A549 (cell line): ENCODE data around the gene HMCN1. TPM values are rescaled to one million over a fixed set of nuclear protein-coding genes. Genes with fewer than 3 reads are reported as not detected.

ENCODE experiments used
- ATAC-seq, 2 experiments: fragments of 200-7000 bp in 1 of 2; fragments of >200 bp in 1 of 2; cut with Nextera tagmentation in 1 of 2; cut with Tn5 transposase in 1 of 2; 3 replicates each; pipeline versions ENCODE4 v1.8.0 to v1.9.1; 2018 to 2020; ENCODE audit warnings: mild to moderate bottlenecking in 1 of 2, moderate library complexity in 1 of 2
- CTCF ChIA-PET: fragments of 300-600 bp; sonication (Branson Sonifier 250); formaldehyde crosslinking; extraction: SDS; loops from one replicate; lab custom pipeline; 2021; ENCODE audit warnings: antibody characterized with exemption, inconsistent platforms; lab: Yijun Ruan, JAX
- POLR2A ChIA-PET: fragments of 350-600 bp; formaldehyde crosslinking; extraction: SDS; loops from one replicate; lab custom pipeline; 2021; ENCODE audit warnings: antibody characterized with exemption, inconsistent platforms; lab: Yijun Ruan, JAX
- DNase-seq, 2 experiments: peaks; one replicate each; pipeline versions ENCODE4 v3.0.0 to v3.0.0-alpha.2; 2011 to 2016; ENCODE audit warnings: low read depth in 1 of 2, low spot score in 1 of 2
- FAIRE-seq: peaks from 2 replicates; lab custom pipeline; 2011; peaks lifted over from hg19 to GRCh38; lab: Jason Lieb, UNC
- H3K27ac ChIP-seq, 2 experiments: fragments of >200 bp; sonication (Bioruptor Twin); formaldehyde crosslinking; 3 replicates each; pipeline ENCODE4 v1.5.1; 2016 to 2017
- H3K4me1 ChIP-seq: fragments of >200 bp; sonication (Bioruptor Twin); formaldehyde crosslinking; 3 replicates; pipeline ENCODE4 v1.6.1; 2016
- H3K4me2 ChIP-seq: fragments of >200 bp; sonication (Bioruptor Twin); formaldehyde crosslinking; 3 replicates; pipeline ENCODE4 v1.6.1; 2016
- H3K4me3 ChIP-seq: fragments of >200 bp; sonication (Bioruptor Twin); formaldehyde crosslinking; 3 replicates; pipeline ENCODE4 v1.5.1; 2016
- H3K9me3 ChIP-seq: fragments of >200 bp; sonication (Bioruptor Twin); formaldehyde crosslinking; 3 replicates; pipeline ENCODE4 v1.6.1; 2016
- CHD2 ChIP-seq: fragments of 150-350 bp; IDR thresholded peaks from 2 replicates; pipeline ENCODE4 v1.6.1; 2014; ENCODE audit warnings: low read length; ENCODE audit not compliant: partially characterized antibody
- E2F6 ChIP-seq: IDR thresholded peaks from 2 replicates; pipeline ENCODE4 v1.6.1; 2012; ENCODE audit warnings: low read depth, borderline replicate concordance
- EHMT2 ChIP-seq: fragments of 200-600 bp; sonication (generic); IDR thresholded peaks from 2 replicates; pipeline ENCODE4 v1.6.1; 2016; ENCODE audit warnings: antibody characterized with exemption, low read depth, mild to moderate bottlenecking, moderate library complexity
- EP300 ChIP-seq, 2 experiments: fragments of >200 bp; sonication (Bioruptor Twin); formaldehyde crosslinking; IDR thresholded peaks; 2 replicates in 1 of 2; 3 replicates in 1 of 2; pipeline ENCODE4 v1.6.1; 2016 to 2017
- ESRRA ChIP-seq: fragments of 150-350 bp; IDR thresholded peaks from 2 replicates; pipeline ENCODE4 v1.6.1; 2014; ENCODE audit warnings: mild to moderate bottlenecking, low read length, borderline replicate concordance
- FOSB ChIP-seq: fragments of 250-450 bp; sonication (Bioruptor Pico); IDR thresholded peaks from 2 replicates; pipeline ENCODE4 v1.5.0; 2020; ENCODE audit warnings: mild to moderate bottlenecking, moderate library complexity
- GATA3 ChIP-seq: IDR thresholded peaks from 2 replicates; pipeline ENCODE4 v1.6.1; 2012; ENCODE audit warnings: borderline replicate concordance
- HMGXB4 ChIP-seq: fragments of 250-450 bp; sonication (Bioruptor Pico); IDR thresholded peaks from 2 replicates; pipeline ENCODE4 v1.5.0; 2021; ENCODE audit warnings: mild to moderate bottlenecking, moderate library complexity, borderline replicate concordance
- HOXB13 ChIP-seq: fragments of 250-450 bp; sonication (Bioruptor Pico); IDR thresholded peaks from 2 replicates; pipeline ENCODE4 v1.5.0; 2020; ENCODE audit warnings: low read depth, mild to moderate bottlenecking, moderate library complexity
- HOXB5 ChIP-seq: fragments of 250-450 bp; sonication (Bioruptor Pico); IDR thresholded peaks from 2 replicates; pipeline ENCODE4 v1.5.0; 2020; ENCODE audit warnings: mild to moderate bottlenecking, moderate library complexity
- KDM5A ChIP-seq: fragments of 200-600 bp; sonication (generic); IDR thresholded peaks from 2 replicates; pipeline ENCODE4 v1.6.1; 2016; ENCODE audit warnings: antibody characterized with exemption, mild to moderate bottlenecking
- MAX ChIP-seq: IDR thresholded peaks from 2 replicates; pipeline ENCODE4 v1.6.1; 2012
- MYC ChIP-seq: IDR thresholded peaks from 2 replicates; pipeline ENCODE4 v1.6.1; 2012; ENCODE audit warnings: mild to moderate bottlenecking, inconsistent platforms, low read length, improper control_type of control experiment, borderline replicate concordance
- NR3C1 ChIP-seq: fragments of >200 bp; sonication (Bioruptor Twin); formaldehyde crosslinking; IDR thresholded peaks from 3 replicates; pipeline ENCODE4 v1.6.1; 2017
- PBX3 ChIP-seq: IDR thresholded peaks from 2 replicates; pipeline ENCODE4 v1.6.1; 2012
- PHF8 ChIP-seq: fragments of 200-600 bp; sonication (generic); IDR thresholded peaks from 2 replicates; pipeline ENCODE4 v1.6.1; 2016; ENCODE audit warnings: low read depth, mild to moderate bottlenecking, antibody characterized with exemption, moderate library complexity, borderline replicate concordance
- RAD21 ChIP-seq, 2 experiments: fragments of >200 bp in 1 of 2; sonication (Bioruptor Twin) in 1 of 2; formaldehyde crosslinking in 1 of 2; IDR thresholded peaks in 1 of 2; conservative IDR thresholded peaks in 1 of 2; 2 replicates in 1 of 2; 3 replicates in 1 of 2; pipeline ENCODE4 v1.6.1; 2012 to 2018; ENCODE audit warnings: inconsistent platforms in 1 of 2
- RNF2 ChIP-seq: fragments of 200-600 bp; sonication (generic); IDR thresholded peaks from 2 replicates; pipeline ENCODE4 v1.6.1; 2016; ENCODE audit warnings: low read depth, mild to moderate bottlenecking, antibody characterized with exemption, moderate library complexity, borderline replicate concordance
- SREBF2 ChIP-seq: fragments of 450-650 bp; IDR thresholded peaks from 2 replicates; pipeline ENCODE4 v1.6.1; 2014; ENCODE audit warnings: mild to moderate bottlenecking, moderate library complexity
- ZFP36 ChIP-seq: fragments of 450-650 bp; IDR thresholded peaks from 2 replicates; pipeline ENCODE4 v1.6.1; 2014; ENCODE audit warnings: borderline replicate concordance; ENCODE audit not compliant: partially characterized antibody
- ZSCAN20 ChIP-seq: fragments of 250-450 bp; sonication (Bioruptor Pico); IDR thresholded peaks from 2 replicates; pipeline ENCODE4 v1.8.0; 2022; ENCODE audit warnings: mild to moderate bottlenecking, moderate library complexity
- WGBS: methylation state at CpG from one replicate; pipeline ENCODE4 v1.1.6; 2017; ENCODE audit errors: missing lambda C conversion rate; 5-methylcytosine and 5-hydroxymethylcytosine counted together
- polyA plus RNA-seq, 4 experiments: library from polyadenylated mRNA; depleted of rRNA in 3 of 4; stranded (reverse); fragments of >200 nt; fragmentation: RNase III in 1 of 4; extraction: RNeasy Plus Mini Kit Qiagen cat#74134 plus additional on column Dnase treatment in 1 of 4; gene quantifications; 2 replicates in 3 of 4; 3 replicates in 1 of 4; pipeline ENCODE4 v1.2.3, GENCODE V29; 2011 to 2017
- TF ChIP-seq, protein P1 (sequence below): fragments of 250-450 bp; sonication (Bioruptor Pico); IDR thresholded peaks from 2 replicates; pipeline ENCODE4 v1.5.0; 2020; ENCODE audit warnings: low read depth, mild to moderate bottlenecking, moderate library complexity
- TF ChIP-seq, protein P2 (sequence below): fragments of >200 bp; sonication (Bioruptor Twin); formaldehyde crosslinking; IDR thresholded peaks from 2 replicates; pipeline ENCODE4 v1.6.1; 2016
- TF ChIP-seq, protein P3 (sequence below): fragments of 200-600 bp; sonication (generic); IDR thresholded peaks from 2 replicates; pipeline ENCODE4 v1.6.1; 2016; ENCODE audit warnings: antibody characterized with exemption, mild to moderate bottlenecking, moderate library complexity

Gene HMCN1
- polyA plus RNA-seq, 2 of the 4 experiments (the other 2 are of a cell fraction) = 0.03 to 0.06 TPM

DNA sequence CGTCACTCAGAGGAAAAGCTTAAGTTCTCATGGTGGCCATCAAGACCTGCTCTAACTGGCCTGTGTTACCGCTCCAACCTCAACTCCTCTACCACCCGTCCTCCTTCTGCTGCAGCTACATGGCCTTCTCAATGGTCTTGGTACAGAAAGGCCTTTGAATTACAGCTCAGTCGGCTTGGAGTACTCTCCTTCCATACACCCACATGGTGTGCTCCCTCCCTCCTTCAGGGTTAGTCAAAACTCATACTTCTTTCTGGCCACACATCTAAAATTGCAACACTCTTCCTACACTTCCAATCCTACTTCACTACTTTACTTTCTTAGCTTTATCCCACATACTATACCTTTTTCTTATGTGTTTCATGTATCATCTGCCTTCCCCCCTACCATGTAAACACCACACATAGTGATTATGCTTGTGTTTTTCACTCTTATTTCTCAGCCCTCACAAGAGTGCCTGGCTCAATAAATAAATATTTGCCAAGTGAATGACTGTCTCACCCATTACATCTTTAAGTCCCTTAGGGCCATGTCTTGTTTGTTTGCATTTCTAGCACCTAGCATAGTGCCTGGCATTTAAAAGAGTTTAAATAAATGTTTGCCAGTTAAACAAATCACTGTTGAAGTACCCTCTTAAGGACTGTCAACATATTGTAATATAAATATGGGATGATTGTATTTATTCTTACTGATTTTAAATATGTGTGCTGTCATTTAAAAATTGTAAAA, 37.6 kb upstream of the HMCN1 start:
- ChIA-PET POLR2A (no interaction called here), CTCF (interaction anchor here (0.6 to 2.4 kb wide), 7 partner anchors 15 to 891 kb away, joined by 3 to 9 read pairs (median 3); no protein-coding TSS in a partner anchor)
- Histone ChIP-seq H3K4me1 (peaks cover 8% of the 10 kb centered on the region; the same call in 2 of the 3 replicates), H3K4me2 (no peak overlapping the region), H3K27ac (no peak overlapping the region), H3K9me3 (no peaks in the 10 kb centered on the region), H3K4me3 (no peak overlapping the region)
- DNase-seq (peak in 1 of 2 experiments; percentile 18), FAIRE-seq (no peak), ATAC-seq (peak; percentile 39 to 40; a peak in 3 of 6 replicates)
- TF ChIP-seq EP300 (IDR thresholded peaks at IDR 0.05) = no peak
- TF ChIP-seq PHF8 = no peak
- peak; percentile 68 for TF ChIP-seq GATA3
- TF ChIP-seq MYC = no peak
- TF ChIP-seq PBX3 = no peak
- no peak for TF ChIP-seq NR3C1
- 56% methylated on average over 4 of the region's 4 CpGs for WGBS

DNA sequence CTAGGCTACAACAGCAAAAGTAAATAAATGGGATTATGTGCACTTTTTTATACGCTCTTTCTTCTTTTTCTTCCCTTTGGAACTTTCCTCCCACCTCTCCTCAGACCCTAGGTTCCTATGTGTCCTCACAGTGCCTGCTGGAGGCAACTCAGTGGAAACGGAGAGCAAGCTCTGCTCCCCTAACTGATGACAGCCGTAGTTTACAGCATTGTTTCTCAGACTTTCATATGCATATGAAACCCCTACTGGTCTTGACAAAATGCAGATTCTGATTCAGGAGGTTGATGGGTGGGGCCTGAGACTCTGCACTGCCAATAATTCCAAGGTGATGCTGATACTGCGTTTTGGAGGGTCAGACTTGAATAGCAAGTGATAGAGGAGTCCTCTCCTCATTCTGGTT, 34.3 kb upstream of the HMCN1 start:
- Histone ChIP-seq H3K27ac (no peak overlapping the region), H3K9me3 (no peaks in the 10 kb centered on the region), H3K4me1 (peaks cover 8% of the 10 kb centered on the region; the same call in 2 of the 3 replicates), H3K4me3 (no peak overlapping the region), H3K4me2 (no peak overlapping the region)
- POLR2A ChIA-PET = no interaction called here
- 25% methylated on average over 4 of the region's 4 CpGs for WGBS
- no peak for TF ChIP-seq NR3C1
- TF ChIP-seq, protein P1, sequence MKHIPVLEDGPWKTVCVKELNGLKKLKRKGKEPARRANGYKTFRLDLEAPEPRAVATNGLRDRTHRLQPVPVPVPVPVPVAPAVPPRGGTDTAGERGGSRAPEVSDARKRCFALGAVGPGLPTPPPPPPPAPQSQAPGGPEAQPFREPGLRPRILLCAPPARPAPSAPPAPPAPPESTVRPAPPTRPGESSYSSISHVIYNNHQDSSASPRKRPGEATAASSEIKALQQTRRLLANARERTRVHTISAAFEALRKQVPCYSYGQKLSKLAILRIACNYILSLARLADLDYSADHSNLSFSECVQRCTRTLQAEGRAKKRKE (CRISPR knock-in tag) = no peak
- TF ChIP-seq, protein P2, sequence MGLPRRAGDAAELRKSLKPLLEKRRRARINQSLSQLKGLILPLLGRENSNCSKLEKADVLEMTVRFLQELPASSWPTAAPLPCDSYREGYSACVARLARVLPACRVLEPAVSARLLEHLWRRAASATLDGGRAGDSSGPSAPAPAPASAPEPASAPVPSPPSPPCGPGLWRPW = no peak
- TF ChIP-seq ZSCAN20 (CRISPR knock-in tag) = no peak
- no peak for TF ChIP-seq RNF2
- no peak for TF ChIP-seq HOXB13 (CRISPR knock-in tag)
- TF ChIP-seq RAD21 (conservative IDR thresholded peaks at IDR 0.05 in 1 of 2, IDR thresholded peaks at IDR 0.05 in 1 of 2) = no peak
- no peak for TF ChIP-seq ZFP36
- no peak for TF ChIP-seq HMGXB4 (CRISPR knock-in tag)
- no peak for TF ChIP-seq ESRRA
- no peak for TF ChIP-seq KDM5A
- no peak for TF ChIP-seq E2F6
- FAIRE-seq (no peak), DNase-seq (no peak), ATAC-seq (no peak)
- CTCF ChIA-PET = no interaction called here

DNA sequence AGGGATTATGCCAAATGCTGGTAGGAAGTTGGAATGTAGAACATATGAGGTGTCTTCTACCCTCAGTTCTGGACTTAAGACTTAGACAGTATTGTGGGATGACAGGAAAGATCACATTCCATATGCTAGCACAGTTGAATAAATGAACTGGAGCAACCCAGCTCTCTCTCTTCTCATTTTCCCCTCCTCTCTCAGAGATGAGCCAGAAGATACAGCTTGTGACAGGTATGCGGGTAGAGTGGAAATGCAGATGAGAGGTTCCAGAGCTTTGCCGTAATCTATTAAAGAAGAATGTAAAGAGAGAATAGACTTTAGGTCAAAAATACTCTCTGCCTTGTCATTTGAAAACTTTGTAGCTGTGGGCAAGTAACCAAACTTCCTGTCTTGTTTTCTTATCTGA, 32.5 kb upstream of the HMCN1 start:
- no peak for ATAC-seq
- no peak for DNase-seq
- FAIRE-seq = no peak
- Histone ChIP-seq H3K4me2 (no peak overlapping the region), H3K4me1 (peaks cover 4% of the 10 kb centered on the region; the same call in 2 of the 3 replicates), H3K27ac (no peak overlapping the region), H3K9me3 (no peaks in the 10 kb centered on the region), H3K4me3 (no peak overlapping the region)
- WGBS = 95% methylated on average over 2 of the region's 2 CpGs
- ChIA-PET POLR2A (no interaction called here), CTCF (no interaction called here)
- TF ChIP-seq MAX (no peak), NR3C1 (no peak), MYC (no peak), HOXB5 (CRISPR knock-in tag) (no peak), SREBF2 (no peak), EHMT2 (no peak), FOSB (no peak), CHD2 (no peak)
- TF ChIP-seq, protein P3, sequence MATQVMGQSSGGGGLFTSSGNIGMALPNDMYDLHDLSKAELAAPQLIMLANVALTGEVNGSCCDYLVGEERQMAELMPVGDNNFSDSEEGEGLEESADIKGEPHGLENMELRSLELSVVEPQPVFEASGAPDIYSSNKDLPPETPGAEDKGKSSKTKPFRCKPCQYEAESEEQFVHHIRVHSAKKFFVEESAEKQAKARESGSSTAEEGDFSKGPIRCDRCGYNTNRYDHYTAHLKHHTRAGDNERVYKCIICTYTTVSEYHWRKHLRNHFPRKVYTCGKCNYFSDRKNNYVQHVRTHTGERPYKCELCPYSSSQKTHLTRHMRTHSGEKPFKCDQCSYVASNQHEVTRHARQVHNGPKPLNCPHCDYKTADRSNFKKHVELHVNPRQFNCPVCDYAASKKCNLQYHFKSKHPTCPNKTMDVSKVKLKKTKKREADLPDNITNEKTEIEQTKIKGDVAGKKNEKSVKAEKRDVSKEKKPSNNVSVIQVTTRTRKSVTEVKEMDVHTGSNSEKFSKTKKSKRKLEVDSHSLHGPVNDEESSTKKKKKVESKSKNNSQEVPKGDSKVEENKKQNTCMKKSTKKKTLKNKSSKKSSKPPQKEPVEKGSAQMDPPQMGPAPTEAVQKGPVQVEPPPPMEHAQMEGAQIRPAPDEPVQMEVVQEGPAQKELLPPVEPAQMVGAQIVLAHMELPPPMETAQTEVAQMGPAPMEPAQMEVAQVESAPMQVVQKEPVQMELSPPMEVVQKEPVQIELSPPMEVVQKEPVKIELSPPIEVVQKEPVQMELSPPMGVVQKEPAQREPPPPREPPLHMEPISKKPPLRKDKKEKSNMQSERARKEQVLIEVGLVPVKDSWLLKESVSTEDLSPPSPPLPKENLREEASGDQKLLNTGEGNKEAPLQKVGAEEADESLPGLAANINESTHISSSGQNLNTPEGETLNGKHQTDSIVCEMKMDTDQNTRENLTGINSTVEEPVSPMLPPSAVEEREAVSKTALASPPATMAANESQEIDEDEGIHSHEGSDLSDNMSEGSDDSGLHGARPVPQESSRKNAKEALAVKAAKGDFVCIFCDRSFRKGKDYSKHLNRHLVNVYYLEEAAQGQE = no peak
